NCI-H82 treated with DMSO at 0.1 percent for 48 hours (cell line): ENCODE measurements around the gene GNA14.
"Not testable (repeated sequence)": the region's sequence is repeated elsewhere in the genome, so short reads cannot be mapped to it uniquely, and the experiment has no call there.

Experiments
- DNase-seq: peaks from one replicate; lab custom pipeline; 2025; ENCODE audit not compliant: unreplicated experiment; lab: John Stamatoyannopoulos, UW

Gene GNA14

GRCh38 chr9:77497322-77498198, 150.6 kb downstream of the GNA14 start:
- DNase-seq: no peak

GRCh38 chr9:77495834-77496671, 152.1 kb downstream of the GNA14 start:
- DNase-seq: no peak

GRCh38 chr9:77490279-77490678, 157.8 kb downstream of the GNA14 start:
- DNase-seq: not testable (repeated sequence)

- not testable (repeated sequence) for DNase-seq
Observed at GRCh38 chr9:77489405-77490163, 158.5 kb downstream of the GNA14 start.

GRCh38 chr9:77488439-77489126, 159.5 kb downstream of the GNA14 start:
- no peak for DNase-seq

GRCh38 chr9:77486968-77487367, 161.2 kb downstream of the GNA14 start:
- DNase-seq: no peak

GRCh38 chr9:77486463-77486862, 161.7 kb downstream of the GNA14 start:
- no peak for DNase-seq

- DNase-seq: no peak
Observed at GRCh38 chr9:77475641-77476473, 172.3 kb downstream of the GNA14 start.

GRCh38 chr9:77474936-77475335, 173.2 kb downstream of the GNA14 start:
- no peak for DNase-seq

- no peak for DNase-seq
Observed at GRCh38 chr9:77472646-77473045, 175.5 kb downstream of the GNA14 start.

GRCh38 chr9:77471572-77471971, 176.6 kb downstream of the GNA14 start:
- no peak for DNase-seq

GRCh38 chr9:77469515-77470231, 178.4 kb downstream of the GNA14 start:
- DNase-seq: no peak

GRCh38 chr9:77464661-77465060, 183.5 kb downstream of the GNA14 start:
- DNase-seq: no peak

GRCh38 chr9:77463151-77463550, 185.0 kb downstream of the GNA14 start:
- DNase-seq: no peak

GRCh38 chr9:77462066-77462465, 186.1 kb downstream of the GNA14 start:
- no peak for DNase-seq

GRCh38 chr9:77460938-77461337, 187.2 kb downstream of the GNA14 start:
- no peak for DNase-seq

GRCh38 chr9:77457916-77458592, 190.1 kb downstream of the GNA14 start:
- DNase-seq: peak; percentile 36

GRCh38 chr9:77456829-77457437, 191.2 kb downstream of the GNA14 start:
- DNase-seq: peak; percentile 25
